DMS114 treated with DMSO at 0.1 percent for 48 hours (cell line): Measurements from ENCODE around the gene PEX19.
A peak's percentile ranks its signal among the peaks of the same experiment; 100 is the strongest.

Experiments used
- DNase-seq: peaks from one replicate; lab custom pipeline; 2025; ENCODE audit not compliant: unreplicated experiment; lab: John Stamatoyannopoulos, UW

Gene PEX19

DNA sequence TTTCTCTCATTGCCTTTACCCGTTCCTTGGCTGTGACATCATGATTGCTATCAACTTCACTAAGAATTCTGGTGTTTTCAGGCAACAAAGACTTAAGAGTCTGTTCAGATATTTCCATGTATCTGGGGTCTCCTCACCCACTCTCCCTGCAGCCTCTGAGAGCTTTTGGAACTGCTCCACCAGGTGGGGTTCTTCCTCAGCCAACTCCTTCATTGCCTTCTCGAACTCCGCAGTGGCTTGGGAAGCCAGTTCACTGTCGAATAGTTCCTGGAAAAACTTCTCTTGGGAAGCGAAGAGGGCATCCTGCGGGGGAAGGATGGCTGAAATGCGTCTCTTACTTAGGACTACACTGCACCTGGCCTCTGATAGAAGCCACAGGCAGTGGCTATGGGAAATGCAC is 2.1 kb downstream of the PEX19 start:
- DNase-seq, result no peak

DNA sequence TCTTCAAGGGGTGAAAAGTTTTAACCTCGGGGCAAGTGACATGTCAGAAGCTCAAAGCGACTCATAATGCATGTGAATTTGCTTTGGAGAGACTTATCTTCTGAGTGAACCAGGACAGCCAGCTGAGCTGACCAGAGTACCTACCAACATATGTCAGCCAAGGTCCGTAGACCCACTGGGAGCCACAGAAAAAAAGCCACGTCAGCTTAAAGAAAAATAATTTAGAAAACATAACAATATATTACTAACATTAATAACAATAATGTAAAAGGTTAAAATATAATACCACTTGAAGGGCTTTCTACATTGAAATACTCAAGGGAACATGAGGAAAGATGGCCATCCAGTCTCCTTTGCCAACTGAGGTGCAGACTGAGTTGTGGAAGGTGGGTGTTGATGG is 6.9 kb downstream of the PEX19 start:
- no peak for DNase-seq

DNA sequence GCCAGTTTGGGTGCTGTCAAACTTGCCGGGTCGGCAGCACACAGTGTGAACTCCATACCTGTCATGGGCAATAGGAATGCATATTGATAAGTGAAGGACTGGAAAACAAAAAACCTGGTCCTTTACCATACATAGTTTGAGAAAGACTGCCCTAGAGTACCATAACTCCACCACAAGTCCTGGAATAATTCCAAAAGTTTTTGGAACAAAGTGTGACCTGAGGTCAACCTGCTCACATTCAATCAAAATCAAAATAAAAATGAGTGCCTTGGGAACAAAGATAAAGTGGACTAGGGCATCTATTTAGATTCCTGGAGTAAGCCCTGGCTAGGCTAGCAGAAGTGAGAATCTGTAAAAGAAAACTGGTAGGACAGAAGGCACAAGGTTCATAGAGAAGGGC is 7.6 kb downstream of the PEX19 start:
- DNase-seq, result no peak

DNA sequence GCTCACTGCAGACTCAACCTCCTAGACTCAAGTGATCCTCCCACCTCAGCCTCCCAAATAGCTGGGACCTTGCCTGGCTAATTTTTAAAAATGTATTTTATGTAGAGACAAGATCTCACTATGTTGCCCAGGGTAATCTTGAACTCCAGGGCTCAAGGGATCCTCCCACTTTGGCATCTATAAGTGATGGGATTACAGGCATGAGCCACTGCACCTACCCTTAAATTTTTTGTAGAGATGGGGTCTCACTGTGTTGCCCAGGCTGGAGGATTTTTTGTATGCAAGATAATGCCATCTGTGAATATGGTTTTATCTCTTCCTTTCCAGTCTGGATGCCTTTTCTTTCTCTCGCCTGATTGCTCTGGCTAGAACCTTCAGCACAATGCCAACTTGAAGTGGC is 13.9 kb downstream of the PEX19 start:
- no peak for DNase-seq

DNA sequence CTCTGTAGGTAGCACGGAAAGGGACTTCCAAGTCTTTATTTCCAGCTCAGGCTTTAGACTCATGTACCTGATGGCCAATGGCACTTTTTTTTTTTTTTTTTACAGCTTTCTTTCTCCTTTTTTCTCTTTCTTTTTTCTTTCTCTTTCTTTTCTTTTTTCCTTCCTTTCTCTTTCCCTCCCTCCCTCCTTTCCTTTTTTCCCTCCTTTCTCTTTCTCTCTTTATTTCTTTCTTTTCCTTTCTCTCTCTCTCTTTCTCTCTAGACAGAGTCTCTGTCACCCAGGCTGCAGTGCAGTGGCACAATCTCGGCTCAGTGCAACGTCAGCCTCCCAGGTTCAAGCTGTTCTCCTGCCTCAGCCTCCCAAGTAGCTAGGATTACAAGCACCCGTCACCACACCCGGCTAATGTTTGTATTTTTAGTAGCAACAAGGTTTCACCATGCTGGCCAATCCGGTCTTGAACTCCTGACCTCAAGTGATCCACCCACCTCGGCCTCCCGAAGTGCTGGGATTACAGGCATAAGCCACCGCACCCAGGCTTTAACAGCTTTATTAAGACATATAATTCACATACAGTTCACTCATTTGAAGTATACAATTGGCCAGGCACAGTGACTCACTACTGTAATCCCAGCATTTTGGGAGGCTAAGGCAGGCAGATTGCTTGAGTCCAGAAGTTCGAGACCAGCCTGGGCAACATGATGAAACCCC is 17.5 kb downstream of the PEX19 start:
- DNase-seq, result no peak

DNA sequence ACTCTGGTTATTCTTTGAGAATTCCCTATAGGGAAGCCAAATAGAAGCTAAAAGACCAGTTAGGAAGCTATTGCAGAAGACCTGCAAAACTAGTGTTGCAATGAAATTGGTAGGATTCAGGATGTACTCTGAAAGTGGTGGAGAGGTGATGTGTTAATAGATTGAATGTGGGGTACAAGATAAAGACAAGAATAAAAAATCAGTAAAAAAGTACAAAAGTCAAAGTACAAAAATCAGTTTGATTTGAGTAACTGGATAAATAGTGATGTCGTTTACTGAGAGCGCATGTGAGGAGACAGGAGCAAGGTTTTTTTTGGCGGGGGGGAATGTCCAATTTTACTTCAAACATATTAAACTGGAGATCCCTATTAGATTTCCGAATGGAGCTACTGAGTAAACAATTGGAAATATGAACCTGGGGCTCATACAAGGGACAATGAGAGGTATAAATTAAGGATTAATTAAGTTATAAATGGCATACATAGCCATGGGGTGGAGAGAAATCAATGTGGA is 20.1 kb downstream of the PEX19 start:
- DNase-seq, result no peak

DNA sequence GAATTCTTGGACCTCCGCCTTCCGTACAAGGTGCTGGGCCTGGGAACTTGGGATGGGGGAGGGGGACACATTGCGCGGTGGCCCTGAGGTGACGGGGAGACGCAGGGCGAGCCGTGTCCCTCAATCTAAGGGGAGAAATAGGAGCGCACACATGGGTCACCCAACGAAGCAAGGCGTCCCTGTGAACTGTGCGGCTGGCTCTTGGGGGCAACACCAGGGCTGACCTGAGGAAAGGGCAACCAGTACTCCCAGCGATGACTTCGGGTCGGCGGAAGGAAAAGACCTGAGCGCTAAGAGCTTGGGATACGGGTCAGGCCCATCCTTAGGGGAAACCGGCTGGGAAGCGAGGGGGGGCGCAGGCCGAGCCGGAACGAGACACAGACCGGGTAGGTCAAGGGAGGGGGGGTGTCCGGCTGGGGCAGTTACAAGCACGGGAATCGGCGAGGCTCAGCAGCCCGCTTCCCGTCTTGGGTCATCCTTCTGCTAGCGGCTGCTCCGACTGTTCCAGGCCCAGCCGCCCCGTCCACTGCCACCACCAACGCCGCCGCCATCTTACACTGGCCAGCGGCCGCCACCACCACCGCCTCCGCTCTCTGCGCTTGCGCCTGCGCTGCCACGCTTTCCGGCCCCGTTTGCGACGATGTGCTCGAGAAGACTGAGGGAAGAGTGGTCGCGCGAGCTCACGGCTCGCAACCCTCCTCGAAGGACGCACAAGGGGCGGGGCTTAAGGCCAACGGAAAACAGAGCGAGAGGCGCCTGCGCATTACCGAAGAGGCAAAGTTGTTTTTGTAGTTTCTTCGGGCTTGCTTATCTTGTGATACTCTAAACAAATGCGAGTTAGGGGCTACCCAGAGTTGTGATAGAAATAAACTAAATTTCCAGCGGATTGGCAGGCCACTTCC is 22.8 kb downstream of the PEX19 start, which contains the start of gene DCAF8:
Gene DCAF8 (minus strand): TSS at position 657 of the 902 bp plus-strand sequence. CDS start 18,541 bp downstream, outside the sequence.
- peak; percentile 99 for DNase-seq

DNA sequence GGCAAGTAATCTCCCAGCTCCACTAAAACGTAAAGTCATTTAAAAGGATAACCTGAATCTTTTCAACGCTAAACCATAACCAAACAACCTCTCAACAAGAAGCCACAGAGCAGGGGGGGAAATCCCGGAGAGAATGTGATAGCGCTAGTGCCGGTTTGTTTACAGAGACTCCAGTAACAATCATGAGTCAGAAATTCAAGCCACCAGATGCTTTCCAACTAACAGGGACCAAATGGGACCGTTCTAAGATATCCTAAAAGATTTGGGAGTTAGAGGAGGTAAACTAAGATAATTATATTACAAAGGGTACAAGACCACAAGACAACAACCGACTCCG is 23.4 kb downstream of the PEX19 start:
- DNase-seq, result peak; percentile 64

DNA sequence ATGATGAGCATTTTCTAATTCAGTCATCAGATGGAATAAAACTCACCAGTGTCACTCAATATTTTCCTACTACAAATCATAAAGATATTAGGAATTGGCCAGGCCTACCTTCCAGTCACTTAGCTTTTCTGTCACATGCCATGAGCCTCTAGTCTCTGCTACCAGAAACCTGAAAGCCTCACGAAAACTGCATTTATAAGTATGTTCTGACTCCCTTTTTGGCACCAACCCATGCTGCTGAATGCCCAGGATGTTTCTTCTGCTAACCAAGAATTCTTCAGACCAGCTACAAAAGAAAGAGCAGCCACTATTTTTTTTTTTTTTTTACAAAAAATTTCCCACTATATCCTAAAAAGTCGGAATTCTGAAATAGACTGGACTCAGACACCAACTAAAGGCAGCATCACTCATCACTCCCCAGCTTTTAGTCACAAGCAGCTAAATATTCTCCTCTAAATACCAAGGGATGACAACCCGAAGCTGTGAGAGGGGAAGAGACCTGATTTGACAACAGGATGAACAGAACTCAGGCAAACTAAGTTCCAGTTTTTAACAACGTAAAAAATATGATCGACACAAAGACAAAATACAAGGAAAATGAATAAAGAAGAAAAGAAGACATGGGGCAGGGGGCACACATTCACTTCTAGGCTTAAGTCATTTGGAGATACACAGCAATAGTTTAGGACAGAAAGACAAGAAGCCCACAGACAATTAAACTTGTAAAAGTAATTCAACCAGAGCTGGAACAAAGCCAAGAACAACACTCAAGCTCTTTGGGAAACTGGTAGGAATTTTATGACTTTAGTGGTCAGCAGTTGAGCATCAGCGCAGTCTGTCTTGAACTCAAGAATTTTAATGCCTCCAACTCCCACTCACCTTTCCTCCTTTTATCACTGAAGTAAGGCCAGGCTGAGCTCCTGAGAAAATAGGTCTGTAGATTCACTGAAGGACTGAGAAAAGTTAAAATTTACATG is 24.2 kb downstream of the PEX19 start:
- DNase-seq, result peak; percentile 53

DNA sequence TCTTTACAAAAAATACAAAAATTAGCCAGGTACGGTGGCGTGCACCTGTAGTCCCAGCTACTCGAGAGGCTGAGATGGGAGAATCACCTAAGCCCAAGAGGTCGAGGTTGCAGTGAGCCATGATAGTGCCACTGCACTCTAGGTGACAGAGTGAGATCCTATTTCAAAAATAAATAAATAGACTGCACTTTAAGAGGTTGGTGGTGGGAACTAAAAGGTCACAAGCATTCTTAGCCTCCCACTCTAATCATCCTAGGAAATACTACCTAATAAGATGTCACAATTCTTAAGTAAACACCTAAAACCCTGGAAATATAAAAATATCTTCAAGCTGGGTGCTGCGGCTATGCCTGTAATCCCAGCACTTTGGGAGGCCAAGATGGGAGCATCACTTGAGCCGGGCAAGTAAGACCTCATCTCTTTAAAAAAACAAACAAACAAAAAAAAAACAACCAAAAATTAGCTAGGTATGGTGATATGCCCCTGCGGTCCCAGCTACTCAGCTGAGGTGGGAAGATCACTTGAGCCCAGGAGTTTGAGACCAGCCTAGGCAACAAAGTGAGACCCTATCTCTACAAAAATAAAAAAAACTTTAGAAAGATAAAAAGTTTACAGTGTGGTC is 26.6 kb downstream of the PEX19 start:
- DNase-seq, result no peak

DNA sequence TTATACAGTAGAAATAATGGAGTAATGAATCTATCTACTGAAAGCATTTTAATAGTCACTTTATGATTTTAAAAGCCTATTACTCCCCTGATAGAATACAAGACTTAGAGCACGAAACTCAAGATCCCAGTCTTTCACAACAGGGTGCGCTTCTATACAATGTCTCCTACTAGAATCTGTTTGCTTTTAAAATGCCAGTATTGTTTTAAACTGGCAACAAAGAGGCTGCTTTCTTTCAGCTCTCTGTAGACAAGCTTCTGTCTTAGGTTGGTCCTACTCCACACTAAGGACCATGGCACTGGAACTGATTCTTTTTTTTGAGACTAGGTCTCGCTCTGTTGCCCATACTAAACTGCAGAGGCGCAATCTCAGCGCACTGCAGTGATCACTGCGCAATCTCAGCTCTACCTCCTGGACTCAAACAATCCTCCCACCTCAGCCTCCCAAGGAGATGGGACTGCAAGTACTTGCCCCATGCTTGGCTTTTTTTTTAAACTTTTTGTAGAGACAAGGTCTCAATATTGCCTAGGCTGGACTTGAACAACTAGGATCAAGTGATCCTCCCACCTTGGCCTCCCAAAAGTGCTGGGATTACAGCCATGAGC is 27.4 kb downstream of the PEX19 start:
- DNase-seq, result no peak

DNA sequence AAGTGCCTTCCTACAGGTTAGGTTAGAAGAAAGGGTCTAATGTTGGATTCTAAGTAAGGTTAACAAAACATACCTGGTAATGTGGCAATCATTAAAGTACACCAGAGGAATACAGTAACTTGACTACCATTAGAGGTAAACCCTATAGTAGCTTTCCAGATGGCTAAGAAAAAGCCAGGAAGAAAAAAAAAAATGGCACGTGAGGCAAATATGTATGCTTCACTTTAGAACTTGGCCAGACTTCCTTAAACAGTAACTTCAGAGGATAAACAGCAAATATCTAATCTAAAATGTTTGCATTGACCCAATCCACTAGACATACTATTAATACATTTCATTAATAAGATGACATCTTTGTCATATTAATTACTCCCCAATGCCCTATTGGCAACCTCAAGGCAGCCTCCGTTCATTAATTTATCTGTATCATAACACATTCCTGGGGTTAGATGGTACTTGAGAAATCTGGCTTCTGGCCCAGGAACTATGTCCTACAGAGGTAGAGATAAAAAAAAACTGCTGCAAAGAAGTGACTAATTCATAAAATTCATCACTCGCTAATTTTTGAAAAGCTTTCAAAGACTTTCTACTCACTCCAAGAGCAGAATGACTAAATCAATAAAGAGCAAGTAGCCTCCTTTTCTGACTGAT is 28.4 kb downstream of the PEX19 start:
- DNase-seq, result no peak

DNA sequence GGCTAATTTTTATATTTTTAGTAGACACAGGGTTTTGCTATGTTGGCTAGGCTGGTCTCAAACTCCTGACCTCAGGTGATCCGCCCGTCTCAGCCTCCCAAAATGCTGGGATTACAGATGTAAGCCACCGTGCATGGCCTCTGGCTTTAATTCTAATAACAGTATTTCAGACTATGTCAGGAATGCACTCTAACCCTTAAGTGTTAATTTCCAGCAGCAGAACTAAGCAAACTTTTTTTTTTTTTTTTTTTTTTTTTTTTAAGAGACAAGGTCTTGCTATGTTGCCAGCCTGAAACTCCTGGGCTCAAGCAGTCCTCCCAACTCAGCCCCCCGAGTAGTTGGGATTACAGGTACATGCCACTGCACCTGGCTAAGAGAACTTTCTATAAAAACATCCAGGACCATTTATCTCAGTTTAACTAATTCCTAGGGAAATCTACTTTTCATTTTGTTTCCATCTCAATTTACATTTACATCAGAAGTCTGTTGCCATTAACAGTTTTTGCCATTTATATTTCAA is 29.1 kb downstream of the PEX19 start:
- DNase-seq, result no peak

DNA sequence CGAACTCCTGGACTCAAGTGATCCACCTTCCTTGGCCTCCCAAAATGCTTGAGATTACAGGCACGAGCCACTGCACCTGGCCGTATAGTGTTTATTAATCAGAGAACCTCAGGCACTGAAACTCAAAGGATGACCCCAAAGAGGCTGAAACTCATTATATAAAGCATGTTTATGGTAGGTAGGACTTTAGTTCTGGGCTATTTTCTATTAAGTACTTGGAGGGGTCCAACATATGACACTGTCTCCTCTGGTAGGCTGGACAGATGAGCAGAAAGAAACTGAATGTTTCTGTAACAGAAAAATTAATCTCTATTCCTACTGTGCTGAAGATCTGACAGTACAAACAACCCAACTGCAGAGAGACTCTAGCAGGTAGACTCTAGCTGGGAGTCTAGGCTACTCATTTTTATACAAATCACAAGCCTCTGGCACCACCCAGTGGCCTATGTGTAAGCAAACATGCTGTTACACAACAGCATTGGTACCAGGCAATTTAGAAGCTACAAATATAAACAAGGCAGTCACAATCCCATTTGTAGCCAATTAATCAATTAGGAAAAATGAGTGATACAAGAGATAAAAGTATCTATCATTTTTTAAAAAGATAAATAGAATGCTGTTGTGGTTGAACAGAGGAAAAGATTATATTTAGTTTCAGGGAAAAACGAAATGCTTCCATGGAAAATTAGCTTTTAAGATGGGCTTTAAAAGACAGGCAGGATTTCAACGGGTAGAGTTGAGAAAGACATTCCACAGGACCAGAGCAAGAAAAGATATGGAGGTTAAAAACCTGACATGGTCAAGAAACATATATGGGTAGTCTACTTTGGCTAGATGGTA is 33.0 kb downstream of the PEX19 start:
- peak; percentile 68 for DNase-seq

DNA sequence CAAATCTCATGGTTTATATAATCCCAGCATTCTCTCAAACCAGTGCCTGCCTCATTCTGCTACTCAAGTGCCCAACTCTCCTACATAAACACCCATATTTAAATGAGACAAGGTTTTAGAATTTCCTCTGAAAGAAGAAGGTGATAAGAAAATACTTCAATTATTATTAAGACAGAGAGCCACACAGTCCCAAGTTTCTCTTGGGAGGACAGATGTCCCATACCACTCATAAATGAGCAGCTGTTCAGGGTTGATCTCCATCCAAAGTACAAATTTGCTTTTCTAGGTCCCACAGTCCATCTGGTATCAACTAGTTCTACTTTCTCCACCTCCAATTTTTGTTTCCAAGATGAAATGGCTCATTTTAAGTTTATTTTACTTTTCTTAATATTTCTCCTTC is 33.9 kb downstream of the PEX19 start:
- no peak for DNase-seq

DNA sequence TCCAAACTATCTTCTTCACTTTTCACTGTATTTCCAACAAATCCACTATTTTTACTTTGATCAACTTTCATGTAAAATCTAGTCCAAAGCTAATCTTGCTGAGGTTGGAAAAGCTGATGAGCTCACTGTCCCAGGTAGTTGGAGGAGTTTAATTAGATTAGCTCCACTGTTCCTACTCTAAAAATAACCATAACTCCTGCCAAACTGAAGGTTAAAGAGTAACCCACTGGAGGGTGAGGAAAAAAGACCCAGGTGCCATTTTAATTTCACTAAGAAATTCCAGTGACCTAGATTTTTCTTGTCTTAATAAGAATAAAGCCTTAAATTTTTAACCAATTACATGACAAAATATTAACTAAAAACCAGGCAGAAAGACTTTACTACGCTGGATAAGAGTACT is 37.9 kb downstream of the PEX19 start:
- DNase-seq, result no peak

DNA sequence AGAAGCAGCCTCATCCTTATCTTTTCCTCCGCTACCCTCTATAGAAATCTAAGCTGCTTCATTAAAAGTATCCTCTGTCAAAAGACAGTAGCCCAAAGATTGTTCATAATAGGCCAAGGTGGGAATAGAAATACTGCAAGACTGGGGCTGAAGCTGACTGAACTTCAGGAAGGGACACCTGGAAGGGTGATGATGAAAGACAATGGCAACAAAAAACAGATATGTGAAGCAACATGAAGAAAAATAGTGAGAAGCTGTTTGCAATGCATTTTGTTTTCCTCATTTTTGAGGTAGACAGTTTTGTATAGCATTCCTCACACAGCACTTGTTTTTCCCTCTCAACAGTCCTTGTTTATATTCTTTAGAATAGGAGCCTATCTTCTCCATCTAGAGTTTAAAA is 39.5 kb downstream of the PEX19 start:
- DNase-seq, result no peak

DNA sequence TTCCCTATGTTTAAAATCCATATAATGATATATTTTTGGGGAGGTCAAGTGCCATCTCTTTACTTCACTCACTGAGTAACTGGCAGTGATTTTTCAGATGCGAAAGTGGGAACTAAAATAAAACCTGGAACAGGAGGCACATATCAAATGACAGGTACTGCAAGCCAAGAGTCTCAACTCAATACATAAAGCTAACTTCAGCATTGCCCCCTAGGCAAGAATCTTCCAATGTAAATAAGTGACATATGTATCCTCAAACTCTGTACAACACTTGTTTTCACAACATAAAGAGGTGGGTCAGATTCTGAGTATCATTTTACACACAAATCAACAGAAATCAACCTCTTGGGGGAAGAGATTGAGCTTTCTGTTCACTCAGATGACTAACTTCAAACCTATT is 40.7 kb downstream of the PEX19 start:
- DNase-seq, result no peak

DNA sequence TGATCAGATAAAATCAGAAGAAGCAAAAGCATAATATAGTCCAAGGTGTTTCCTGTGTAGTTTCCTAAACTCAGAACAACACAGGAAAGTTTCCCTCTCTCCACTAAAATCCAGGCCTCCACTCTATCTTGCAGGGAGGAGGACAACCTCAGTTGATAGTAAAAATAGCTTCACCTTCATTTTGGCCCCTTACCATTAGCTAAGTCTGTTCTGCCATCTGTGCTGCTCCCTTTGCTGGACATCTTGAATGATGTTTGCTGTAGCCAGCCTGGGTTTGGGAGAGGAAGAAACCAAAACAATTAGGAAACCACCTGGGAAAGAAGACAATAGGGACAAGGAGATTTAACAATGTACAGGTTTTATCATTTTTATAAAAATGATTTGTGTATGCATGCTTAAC is 41.2 kb downstream of the PEX19 start:
- DNase-seq, result no peak
